ENCODE results near the gene MYEF2.

MYEF2 gene, protein sequence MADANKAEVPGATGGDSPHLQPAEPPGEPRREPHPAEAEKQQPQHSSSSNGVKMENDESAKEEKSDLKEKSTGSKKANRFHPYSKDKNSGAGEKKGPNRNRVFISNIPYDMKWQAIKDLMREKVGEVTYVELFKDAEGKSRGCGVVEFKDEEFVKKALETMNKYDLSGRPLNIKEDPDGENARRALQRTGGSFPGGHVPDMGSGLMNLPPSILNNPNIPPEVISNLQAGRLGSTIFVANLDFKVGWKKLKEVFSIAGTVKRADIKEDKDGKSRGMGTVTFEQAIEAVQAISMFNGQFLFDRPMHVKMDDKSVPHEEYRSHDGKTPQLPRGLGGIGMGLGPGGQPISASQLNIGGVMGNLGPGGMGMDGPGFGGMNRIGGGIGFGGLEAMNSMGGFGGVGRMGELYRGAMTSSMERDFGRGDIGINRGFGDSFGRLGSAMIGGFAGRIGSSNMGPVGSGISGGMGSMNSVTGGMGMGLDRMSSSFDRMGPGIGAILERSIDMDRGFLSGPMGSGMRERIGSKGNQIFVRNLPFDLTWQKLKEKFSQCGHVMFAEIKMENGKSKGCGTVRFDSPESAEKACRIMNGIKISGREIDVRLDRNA

DNA sequence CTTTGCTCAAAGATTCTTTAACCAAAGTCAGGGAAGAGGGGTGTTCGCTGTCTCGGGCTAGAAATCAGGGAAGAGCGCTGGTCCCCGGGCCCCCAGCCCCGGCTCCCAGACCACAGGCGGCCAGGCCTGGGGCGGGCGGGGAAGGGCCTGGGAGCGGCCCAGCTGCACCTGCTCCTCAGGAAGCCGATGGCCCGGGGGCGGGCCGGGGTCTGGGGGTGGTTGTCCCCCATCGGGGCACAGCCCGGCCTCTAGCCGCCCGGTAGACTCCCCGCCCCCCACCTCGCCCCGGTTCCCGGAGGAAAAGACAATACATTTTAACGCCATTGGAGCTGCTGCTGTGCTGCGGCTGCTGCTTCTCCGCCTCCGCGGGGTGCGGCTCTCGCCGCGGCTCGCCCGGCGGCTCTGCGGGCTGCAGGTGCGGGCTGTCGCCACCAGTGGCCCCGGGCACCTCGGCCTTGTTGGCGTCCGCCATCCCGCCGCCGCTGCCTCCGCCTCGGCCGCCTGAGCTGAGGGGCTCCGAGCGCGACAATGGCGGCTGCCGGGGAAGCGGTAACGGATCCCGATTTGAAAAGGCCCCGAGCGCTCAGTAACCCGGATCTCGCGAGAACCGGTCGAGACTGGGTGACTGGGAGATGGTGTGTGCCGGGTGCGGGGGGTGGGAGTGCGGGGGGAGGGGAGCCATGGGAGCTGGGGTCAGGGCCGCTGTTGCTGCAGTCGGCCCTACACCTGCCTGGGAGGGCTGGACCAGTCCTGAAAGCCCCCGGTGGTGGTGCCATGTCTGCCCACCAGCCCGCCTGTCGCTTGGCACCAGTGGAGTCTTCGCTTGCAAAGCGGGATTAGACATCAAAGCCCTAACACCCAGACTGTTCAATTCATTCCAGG, at the start of gene MYEF2:
TSS of gene MYEF2 (minus strand) at position 530 of the 882 bp plus-strand sequence. CDS start at position 472, 58 bp downstream.
- DNase-seq (ENCODE audit: low read depth) = peak; percentile 62

GRCh38 chr15:48225771-48226170, 47.7 kb upstream of the MYEF2 start:
- no peak for DNase-seq (ENCODE audit: low read depth)

DNA sequence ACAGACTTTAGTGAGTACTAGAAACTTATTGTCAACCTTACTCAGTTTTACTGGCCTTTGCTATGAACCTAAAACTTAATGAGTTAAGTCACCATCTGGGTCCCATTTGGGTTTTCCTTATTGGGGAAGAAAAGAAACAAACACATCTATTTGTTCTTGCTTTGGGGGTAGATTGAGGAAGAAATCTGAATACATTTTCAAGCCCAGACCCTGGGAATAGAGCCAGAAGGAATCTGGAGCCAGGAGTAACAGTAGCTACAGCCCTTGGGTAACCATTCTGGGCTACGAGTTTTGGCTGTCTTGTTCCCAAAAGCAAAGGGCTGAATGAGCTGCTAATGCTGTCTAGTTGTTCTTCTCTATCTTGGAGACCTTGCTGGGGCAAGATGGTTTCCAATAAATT, 44.5 kb upstream of the MYEF2 start:
- no peak for DNase-seq (ENCODE audit: low read depth)

DNA sequence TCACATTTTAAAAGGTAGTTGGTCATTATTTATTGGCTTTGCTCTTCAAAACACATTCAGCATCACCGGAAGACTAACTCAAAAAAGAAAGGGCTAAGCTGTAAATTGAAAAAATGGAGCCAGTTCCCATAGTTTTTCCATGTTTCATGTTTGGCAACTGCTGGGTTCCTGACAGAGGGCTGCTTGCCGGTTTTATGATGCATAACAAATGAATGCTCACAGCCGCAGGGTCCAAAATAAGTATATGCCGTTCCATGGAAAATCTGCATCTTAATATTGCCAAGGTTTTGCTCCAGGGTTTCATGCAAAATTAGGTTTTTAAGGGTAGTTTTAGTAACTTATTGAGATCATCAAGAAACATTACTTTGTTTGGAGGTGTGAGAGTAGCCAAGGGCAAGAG, 43.8 kb upstream of the MYEF2 start:
- DNase-seq (ENCODE audit: low read depth) = no peak

- no peak for DNase-seq (ENCODE audit: low read depth)
Measured at GRCh38 chr15:48221261-48221660, 43.2 kb upstream of the MYEF2 start.

DNA sequence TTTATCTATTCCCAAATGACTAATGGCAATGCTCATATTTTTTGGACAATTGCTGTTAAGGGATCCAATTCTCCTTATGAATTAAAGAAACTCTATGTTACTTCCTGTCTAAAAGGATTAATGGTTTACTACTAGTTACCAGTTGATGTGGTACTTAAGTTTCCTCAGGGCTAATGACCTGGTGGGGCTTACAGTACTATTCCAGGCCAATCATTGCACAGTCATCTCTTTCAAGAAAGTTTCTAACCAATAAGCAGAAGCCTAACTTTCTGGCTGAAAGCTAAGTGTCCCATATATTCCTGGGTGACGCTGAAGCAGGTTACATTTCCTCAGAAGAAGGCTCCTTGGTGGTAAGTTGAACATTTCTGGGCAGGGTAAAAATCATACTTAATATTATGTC, 27.9 kb upstream of the MYEF2 start, which contains the start of gene SLC12A1:
TSS of gene SLC12A1 (plus strand) at position 322 of the 400 bp plus-strand sequence. CDS start 1,418 bp downstream, outside the sequence.
- DNase-seq (ENCODE audit: low read depth) = no peak

GRCh38 chr15:48202068-48202467, 24.0 kb upstream of the MYEF2 start:
- DNase-seq (ENCODE audit: low read depth) = no peak

- no peak for DNase-seq (ENCODE audit: low read depth)
Measured at GRCh38 chr15:48191574-48192225, 13.6 kb upstream of the MYEF2 start, which contains the start of gene CTXN2. Gene CTXN2, plus strand, starts transcription at chr15:48191665. Its CDS starts 9,636 bp downstream, at chr15:48201301.

DNA sequence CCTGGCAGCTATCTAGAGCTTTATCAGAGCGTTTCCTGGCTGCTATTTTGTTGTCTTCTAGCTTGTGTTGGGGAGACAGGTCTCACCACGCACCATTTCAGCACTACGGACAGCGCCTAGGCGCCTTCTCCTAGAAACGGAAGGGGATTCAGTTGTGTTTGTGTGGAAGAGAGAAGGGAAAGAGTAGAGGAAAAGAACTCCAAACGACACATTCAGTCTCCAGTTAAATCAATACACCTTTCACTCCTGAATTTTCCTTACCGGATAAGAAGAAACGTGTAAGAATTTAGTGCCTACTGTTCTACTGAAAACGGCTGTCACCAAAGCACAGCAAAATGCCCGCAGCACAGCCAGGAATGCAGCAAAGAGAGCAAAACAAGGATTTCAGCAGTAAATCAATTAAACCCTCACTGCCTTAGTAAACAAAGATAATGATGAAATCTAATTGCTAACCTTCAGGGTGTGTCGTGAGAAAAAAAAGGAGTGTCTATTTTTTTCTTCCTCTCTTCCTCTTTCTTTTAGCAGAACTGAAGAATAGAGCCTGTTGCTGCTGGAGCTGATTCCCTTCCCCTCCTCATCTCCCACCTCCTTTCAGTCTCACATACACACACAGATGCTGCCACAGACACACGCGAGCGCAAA, 13.0 kb upstream of the MYEF2 start:
- peak; percentile 10 for DNase-seq (ENCODE audit: low read depth)

DNA sequence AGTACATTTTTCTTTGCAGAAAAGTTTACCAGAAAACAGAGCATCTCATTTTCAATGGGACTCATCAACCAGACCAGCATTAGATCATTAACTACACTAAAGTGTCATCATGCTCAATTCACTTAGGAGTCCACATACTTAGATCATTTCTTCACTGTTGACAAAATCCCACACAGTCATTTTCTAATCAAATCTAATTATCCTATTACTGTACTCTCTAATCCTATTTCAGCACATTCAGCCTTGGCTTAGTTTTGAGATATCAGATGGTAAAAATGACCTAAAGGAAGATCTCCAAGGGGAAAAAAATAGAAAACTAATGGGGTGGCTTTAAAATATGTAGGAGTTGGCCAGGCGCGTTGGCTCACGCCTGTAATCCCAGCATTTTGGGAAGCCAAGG, 8.2 kb upstream of the MYEF2 start:
- no peak for DNase-seq (ENCODE audit: low read depth)

GRCh38 chr15:48185529-48185928, 7.4 kb upstream of the MYEF2 start:
- no peak for DNase-seq (ENCODE audit: low read depth)

DNA sequence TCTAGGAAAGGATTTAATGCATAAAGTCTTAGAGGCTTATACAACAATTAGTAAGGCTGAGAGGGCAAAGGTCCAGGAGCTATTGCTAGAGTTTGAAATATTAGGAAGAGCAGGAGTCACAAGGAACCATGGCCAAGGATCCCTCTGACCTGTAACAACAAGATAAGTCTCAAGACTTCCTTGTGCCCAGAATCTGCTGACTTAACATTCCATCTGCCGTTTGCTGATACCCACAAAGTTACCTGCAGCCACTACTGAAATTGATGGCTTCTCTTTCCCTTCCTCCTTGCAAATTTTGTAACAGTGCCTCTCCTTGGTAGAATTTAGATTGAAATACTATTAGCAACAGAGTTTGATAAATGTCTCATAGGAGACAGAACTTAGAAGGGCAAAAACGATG, 4.7 kb upstream of the MYEF2 start:
- no peak for DNase-seq (ENCODE audit: low read depth)

GRCh38 chr15:48178648-48178931, 495 bp upstream of the MYEF2 start:
- no peak for DNase-seq (ENCODE audit: low read depth)

DNA sequence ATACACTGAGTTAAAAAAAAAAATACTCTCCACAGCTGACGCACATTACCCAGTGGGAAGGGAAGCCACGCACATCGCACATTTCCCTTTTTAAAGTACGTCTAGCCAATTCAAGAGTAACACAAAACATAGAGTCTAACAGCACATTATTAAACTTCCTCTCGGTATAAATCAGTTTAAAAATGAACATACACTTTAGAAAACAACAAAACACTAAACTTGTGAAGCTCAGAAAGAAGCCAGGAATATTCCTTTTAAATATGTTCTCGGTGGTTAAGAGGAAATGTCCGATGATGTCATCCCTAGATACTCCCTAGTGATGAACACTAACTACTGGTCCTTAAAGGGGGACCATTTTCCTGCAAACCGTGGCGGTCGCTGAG, 721 bp downstream of the MYEF2 start:
- DNase-seq (ENCODE audit: low read depth) = no peak

GRCh38 chr15:48176957-48177356, 1.1 kb downstream of the MYEF2 start:
- no peak for DNase-seq (ENCODE audit: low read depth)

- DNase-seq (ENCODE audit: low read depth) = no peak
Measured at GRCh38 chr15:48176112-48176511, 2.0 kb downstream of the MYEF2 start.

DNA sequence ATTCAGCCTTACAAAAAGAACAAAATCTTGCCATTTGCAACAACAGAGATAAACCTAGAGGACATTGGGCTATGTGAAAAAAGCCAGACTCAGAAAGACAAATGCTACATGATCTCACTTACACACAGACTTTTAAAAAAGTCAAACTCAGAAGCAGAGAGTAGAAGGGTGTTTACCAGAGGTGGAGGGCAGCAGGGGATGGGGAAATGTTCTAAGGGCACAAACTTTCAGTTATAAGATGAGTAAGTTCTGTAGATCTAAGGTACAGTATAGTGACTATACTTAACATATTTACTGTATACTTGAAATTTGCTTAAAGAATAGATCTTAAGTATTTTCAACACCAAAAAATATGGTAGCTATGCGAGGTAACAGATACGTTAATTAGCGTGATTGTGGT, 3.0 kb downstream of the MYEF2 start:
- DNase-seq (ENCODE audit: low read depth) = no peak

DNA sequence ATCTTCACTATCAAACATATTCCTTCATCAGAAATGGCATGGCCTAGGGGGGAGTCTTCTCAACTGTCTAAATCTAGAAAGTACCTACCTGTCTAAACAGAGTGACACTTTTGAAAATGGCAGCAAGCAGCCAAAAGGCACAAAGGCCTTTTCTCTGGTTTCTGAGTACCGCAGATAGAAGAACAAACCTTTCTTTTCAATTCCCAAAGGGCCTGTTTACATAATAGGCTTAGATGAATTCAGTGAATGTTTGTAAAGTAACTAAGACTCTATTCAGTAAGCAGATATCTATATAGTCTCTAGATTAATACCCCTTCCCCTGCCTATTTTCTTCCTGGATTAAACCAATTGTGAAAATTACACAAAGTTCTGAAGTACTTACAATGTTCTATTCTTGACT, 7.1 kb downstream of the MYEF2 start:
- no peak for DNase-seq (ENCODE audit: low read depth)

- DNase-seq (ENCODE audit: low read depth) = no peak
Measured at GRCh38 chr15:48168616-48169015, 9.5 kb downstream of the MYEF2 start.

DNA sequence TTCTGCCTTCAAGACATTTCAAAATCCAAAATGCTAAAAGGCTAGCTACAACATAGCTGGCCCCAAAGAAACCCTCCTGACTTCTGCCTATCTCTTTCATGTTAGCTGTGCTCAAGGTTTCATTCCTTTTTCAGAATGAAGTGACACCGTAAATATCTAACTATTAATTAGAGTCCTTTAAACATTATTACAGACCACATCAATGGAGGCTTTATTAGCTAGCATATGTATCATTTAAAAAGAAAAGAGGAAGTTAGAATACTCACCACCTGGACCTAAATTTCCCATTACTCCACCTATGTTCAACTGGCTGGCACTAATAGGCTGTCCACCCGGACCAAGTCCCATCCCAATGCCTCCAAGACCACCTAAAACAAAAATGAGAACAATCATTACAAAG, 24.6 kb downstream of the MYEF2 start:
- no peak for DNase-seq (ENCODE audit: low read depth)

- no peak for DNase-seq (ENCODE audit: low read depth)
Measured at GRCh38 chr15:48149858-48150257, 28.2 kb downstream of the MYEF2 start.

- no peak for DNase-seq (ENCODE audit: low read depth)
Measured at GRCh38 chr15:48147358-48147757, 30.7 kb downstream of the MYEF2 start.

Data from activated T-cell treated with anti-CD3 and anti-CD28 coated beads for 48 hours (primary cell).